Skeletal muscle tissue (tissue), 4 donors: ENCODE measurements around the gene HSH2D. TPM values are rescaled to one million over a fixed set of nuclear protein-coding genes. Genes with fewer than 3 reads are reported as not detected.
"Not testable (repeated sequence)": the region's sequence is repeated elsewhere in the genome, so short reads cannot be mapped to it uniquely, and the experiment has no call there.

Source experiments
- H3K27ac ChIP-seq: one replicate; pipeline ENCODE4 v1.7.0; 2013; ENCODE audit warnings: mild to moderate bottlenecking, low read depth, low read length, inconsistent platforms
- H3K27me3 ChIP-seq, 3 donors: one replicate each; pipeline ENCODE4 v1.7.0; 2013; ENCODE audit warnings: low read length in 3 of 3; ENCODE audit not compliant: control insufficient read depth in 3 of 3, insufficient read depth in 3 of 3
- H3K36me3 ChIP-seq, 3 donors: one replicate each; pipeline ENCODE4 v1.7.0; 2013; ENCODE audit warnings: low read length in 3 of 3; ENCODE audit not compliant: control insufficient read depth in 3 of 3, insufficient read depth in 3 of 3
- H3K4me1 ChIP-seq, 3 donors: one replicate each; pipeline ENCODE4 v1.7.0; 2013; ENCODE audit warnings: low read length in 3 of 3, mild to moderate bottlenecking in 3 of 3; ENCODE audit not compliant: control insufficient read depth in 3 of 3, insufficient read depth in 3 of 3
- H3K4me3 ChIP-seq, 3 donors: one replicate each; pipeline ENCODE4 v1.7.0; 2013; ENCODE audit warnings: low read length in 3 of 3
- H3K9ac ChIP-seq, 3 donors: one replicate each; pipeline ENCODE4 v1.7.0; 2013; ENCODE audit warnings: low read length in 3 of 3, mild to moderate bottlenecking in 3 of 3, moderate library complexity in 2 of 3, low read depth in 1 of 3
- H3K9me3 ChIP-seq, 3 donors: one replicate each; pipeline ENCODE4 v1.7.0; 2013; ENCODE audit warnings: low read length in 3 of 3; ENCODE audit not compliant: control insufficient read depth in 3 of 3
- total RNA-seq: library from RNA; depleted of rRNA; stranded (reverse); fragments of >200 nt; gene quantifications from one replicate; pipeline ENCODE4 v1.2.3, GENCODE V29; 2014
- donor health status: Osteomylitis.

Gene HSH2D
- total RNA-seq, 1 donor from 2014 or later, result 0.52 TPM

GRCh38 chr19:16119075-16119857 lies 24.2 kb upstream of the HSH2D start:
- not testable (repeated sequence) for H3K4me3 ChIP-seq, H3K9me3 ChIP-seq, H3K27me3 ChIP-seq, H3K9ac ChIP-seq, H3K27ac ChIP-seq
- Histone ChIP-seq H3K4me1 (peaks cover 0 to 19% (median 12%) of the 10 kb centered on the region in 3 donors), H3K36me3 (peaks cover 39 to 51% (median 49%) of the 10 kb centered on the region in 3 donors)

- H3K4me3 ChIP-seq, result no peak overlapping the region
- peaks cover 0 to 10% (median 1%) of the 10 kb centered on the region in 3 donors for H3K4me1 ChIP-seq
- no peak overlapping the region for H3K27ac ChIP-seq
- H3K9me3 ChIP-seq, result no peaks in the 10 kb centered on the region
- no peaks in the 10 kb centered on the region for H3K27me3 ChIP-seq
- H3K36me3 ChIP-seq, result peaks cover 56 to 64% (median 60%) of the 10 kb centered on the region in 3 donors
- H3K9ac ChIP-seq, result no peak overlapping the region
Measured at GRCh38 chr19:16121141-16121540, 22.3 kb upstream of the HSH2D start.

GRCh38 chr19:16121967-16122366 lies 21.5 kb upstream of the HSH2D start:
- Histone ChIP-seq H3K4me3 (no peak overlapping the region), H3K9ac (no peak overlapping the region), H3K36me3 (peaks cover 61 to 69% (median 66%) of the 10 kb centered on the region in 3 donors), H3K9me3 (no peaks in the 10 kb centered on the region), H3K27me3 (no peaks in the 10 kb centered on the region), H3K4me1 (peaks cover 0 to 6% (median 0%) of the 10 kb centered on the region in 3 donors), H3K27ac (no peak overlapping the region)

GRCh38 chr19:16124953-16125352 lies 18.5 kb upstream of the HSH2D start:
- H3K27ac ChIP-seq, result no peak overlapping the region
- peaks cover 75 to 82% (median 81%) of the 10 kb centered on the region in 3 donors for H3K36me3 ChIP-seq
- no peak overlapping the region for H3K9ac ChIP-seq
- H3K9me3 ChIP-seq, result no peaks in the 10 kb centered on the region
- H3K4me3 ChIP-seq, result no peak overlapping the region
- no peaks in the 10 kb centered on the region for H3K4me1 ChIP-seq
- H3K27me3 ChIP-seq, result no peaks in the 10 kb centered on the region

GRCh38 chr19:16125737-16126495 lies 17.6 kb upstream of the HSH2D start:
- Histone ChIP-seq H3K4me3 (no peak overlapping the region), H3K4me1 (no peaks in the 10 kb centered on the region), H3K27me3 (no peaks in the 10 kb centered on the region), H3K36me3 (peaks cover 77 to 84% (median 84%) of the 10 kb centered on the region in 3 donors), H3K9ac (no peak overlapping the region), H3K9me3 (no peaks in the 10 kb centered on the region), H3K27ac (no peak overlapping the region)

GRCh38 chr19:16127080-16127479 lies 16.4 kb upstream of the HSH2D start:
- H3K4me3 ChIP-seq, result no peak overlapping the region
- H3K9ac ChIP-seq, result no peak overlapping the region
- H3K4me1 ChIP-seq, result no peaks in the 10 kb centered on the region
- no peaks in the 10 kb centered on the region for H3K27me3 ChIP-seq
- H3K9me3 ChIP-seq, result no peaks in the 10 kb centered on the region
- peaks cover 71 to 83% (median 82%) of the 10 kb centered on the region in 3 donors for H3K36me3 ChIP-seq
- no peak overlapping the region for H3K27ac ChIP-seq

GRCh38 chr19:16127776-16128371 lies 15.6 kb upstream of the HSH2D start:
- H3K9ac ChIP-seq, result no peak overlapping the region
- peaks cover 70 to 83% (median 82%) of the 10 kb centered on the region in 3 donors for H3K36me3 ChIP-seq
- H3K4me3 ChIP-seq, result no peak overlapping the region
- H3K9me3 ChIP-seq, result no peaks in the 10 kb centered on the region
- no peak overlapping the region for H3K27ac ChIP-seq
- no peaks in the 10 kb centered on the region for H3K4me1 ChIP-seq
- no peaks in the 10 kb centered on the region for H3K27me3 ChIP-seq

GRCh38 chr19:16131648-16132047 lies 11.8 kb upstream of the HSH2D start:
- Histone ChIP-seq H3K4me3 (no peak overlapping the region), H3K9me3 (no peaks in the 10 kb centered on the region), H3K27ac (no peak overlapping the region), H3K36me3 (peaks cover 55 to 62% (median 62%) of the 10 kb centered on the region in 3 donors), H3K9ac (no peak overlapping the region), H3K4me1 (no peaks in the 10 kb centered on the region), H3K27me3 (no peaks in the 10 kb centered on the region)

GRCh38 chr19:16133818-16134217 lies 9.7 kb upstream of the HSH2D start:
- no peaks in the 10 kb centered on the region for H3K4me1 ChIP-seq
- no peak overlapping the region for H3K4me3 ChIP-seq
- no peak overlapping the region for H3K27ac ChIP-seq
- no peak overlapping the region for H3K9ac ChIP-seq
- peaks cover 38 to 42% (median 42%) of the 10 kb centered on the region in 3 donors for H3K36me3 ChIP-seq
- no peaks in the 10 kb centered on the region for H3K9me3 ChIP-seq
- H3K27me3 ChIP-seq, result no peaks in the 10 kb centered on the region

- no peaks in the 10 kb centered on the region for H3K4me1 ChIP-seq
- H3K27ac ChIP-seq, result no peak overlapping the region
- H3K9me3 ChIP-seq, result no peaks in the 10 kb centered on the region
- no peaks in the 10 kb centered on the region for H3K27me3 ChIP-seq
- H3K36me3 ChIP-seq, result peaks cover 31 to 36% (median 35%) of the 10 kb centered on the region in 3 donors
- no peak overlapping the region for H3K4me3 ChIP-seq
- no peak overlapping the region for H3K9ac ChIP-seq
Measured at GRCh38 chr19:16134510-16134909, 9.0 kb upstream of the HSH2D start.
